Endodermal cell (in vitro differentiated cells): ENCODE results near the gene BCL7B. TPM values are rescaled to one million over a fixed set of nuclear protein-coding genes. Genes with fewer than 3 reads are reported as not detected.

Experiments used
- DNase-seq: peaks from one replicate; pipeline ENCODE4 v3.0.0-alpha.2; 2017
- H3K27ac ChIP-seq: 2 replicates; pipeline ENCODE4 v1.5.1; 2013; ENCODE audit warnings: mild to moderate bottlenecking, low read depth, low read length, moderate library complexity
- H3K27me3 ChIP-seq: 2 replicates; pipeline ENCODE4 v1.6.1; 2013; ENCODE audit warnings: mild to moderate bottlenecking, low read length, moderate library complexity; ENCODE audit not compliant: insufficient read depth, control insufficient read depth, poor library complexity, severe bottlenecking
- H3K36me3 ChIP-seq: 2 replicates; pipeline ENCODE4 v1.7.0; 2013; ENCODE audit warnings: mild to moderate bottlenecking, low read length, moderate library complexity; ENCODE audit not compliant: control insufficient read depth, insufficient read depth
- H3K4me1 ChIP-seq: one replicate; pipeline ENCODE4 v1.7.0; 2013; ENCODE audit warnings: low read length; ENCODE audit not compliant: control insufficient read depth, insufficient read depth
- H3K4me3 ChIP-seq: 2 replicates; pipeline ENCODE4 v1.5.1; 2013; ENCODE audit warnings: mild to moderate bottlenecking, low read length, moderate library complexity
- H3K9ac ChIP-seq: 2 replicates; pipeline ENCODE4 v1.6.1; 2013; ENCODE audit warnings: mild to moderate bottlenecking, low read length, moderate library complexity; ENCODE audit not compliant: poor library complexity, severe bottlenecking; ENCODE audit errors: extremely low read depth
- H3K9me3 ChIP-seq: 2 replicates; pipeline ENCODE4 v1.6.1; 2013; ENCODE audit warnings: mild to moderate bottlenecking, low read length, moderate library complexity; ENCODE audit not compliant: control insufficient read depth
- H3K27ac Mint-ChIP-seq: 2 replicates; pipeline ENCODE4 v1.8.0; 2020; ENCODE audit warnings: mixed read lengths
- H3K27me3 Mint-ChIP-seq: 2 replicates; pipeline ENCODE4 v1.8.0; 2021; ENCODE audit warnings: mild to moderate bottlenecking, mixed read lengths; ENCODE audit not compliant: insufficient read depth
- H3K36me3 Mint-ChIP-seq: 2 replicates; pipeline ENCODE4 v1.8.0; 2020; ENCODE audit warnings: low read depth, mixed read lengths
- H3K4me1 Mint-ChIP-seq: 2 replicates; pipeline ENCODE4 v1.8.0; 2020; ENCODE audit warnings: mixed read lengths
- H3K4me3 Mint-ChIP-seq: 2 replicates; pipeline ENCODE4 v1.8.0; 2020; ENCODE audit warnings: mild to moderate bottlenecking, moderate library complexity, mixed read lengths
- H3K9me3 Mint-ChIP-seq: 2 replicates; pipeline ENCODE4 v1.8.0; 2020; ENCODE audit warnings: mild to moderate bottlenecking, mixed read lengths
- CTCF ChIP-seq: fragments of 200-600 bp; sonication (generic); conservative IDR thresholded peaks from 2 replicates; pipeline ENCODE4 v1.5.0; 2021; ENCODE audit warnings: antibody characterized with exemption, mild to moderate bottlenecking
- WGBS, 2 experiments: methylation state at CpG; one replicate each; pipeline versions ENCODE4 v1.1.5 to v1.1.7; 2013; ENCODE audit warnings: missing lambda C conversion rate in 2 of 2, mixed read lengths in 1 of 2; ENCODE audit not compliant: insufficient coverage in 1 of 2, insufficient read length in 1 of 2; 5-methylcytosine and 5-hydroxymethylcytosine counted together
- total RNA-seq, 2 donors: library from RNA; stranded (reverse); fragmentation: NEBNext Ultra II Directional in 1 of 2; extraction: Animal tissue kit (Norgen Biotek cat#: 25700) in 1 of 2; gene quantifications; 2 replicates in 1 of 2; 3 replicates in 1 of 2; pipeline ENCODE4 v1.2.1, GENCODE V29; 2021

Gene BCL7B
- total RNA-seq, 2 donors from 2014 or later, result 31.0 to 37.7 TPM

GRCh38 chr7:73593207-73594045 is 35.9 kb upstream of the BCL7B start:
- Histone ChIP-seq H3K9me3 (no peaks in the 10 kb centered on the region), H3K27me3 (no peaks in the 10 kb centered on the region), H3K4me3 (no peak overlapping the region), H3K27ac (no peak overlapping the region), H3K4me1 (no peaks in the 10 kb centered on the region), H3K36me3 (no peaks in the 10 kb centered on the region), H3K9ac (no peak overlapping the region)
- no peaks in the 10 kb centered on the region for H3K9me3 Mint-ChIP-seq
- DNase-seq, result no peak
- H3K27ac Mint-ChIP-seq, result no peak overlapping the region
- peaks cover 21% of the 10 kb centered on the region for H3K27me3 Mint-ChIP-seq
- no peak overlapping the region for H3K4me3 Mint-ChIP-seq
- H3K4me1 Mint-ChIP-seq, result no peaks in the 10 kb centered on the region
- WGBS, 2 experiments, result 84 to 88% methylated on average over 7 to 14 of the region's 14 CpGs
- no peak for TF ChIP-seq CTCF
- H3K36me3 Mint-ChIP-seq, result peaks cover 2% of the 10 kb centered on the region

GRCh38 chr7:73586911-73587310 is 29.4 kb upstream of the BCL7B start:
- Histone ChIP-seq H3K36me3 (no peaks in the 10 kb centered on the region), H3K27me3 (peaks cover 3% of the 10 kb centered on the region), H3K27ac (no peak overlapping the region), H3K4me3 (no peak overlapping the region), H3K9ac (no peak overlapping the region), H3K4me1 (no peaks in the 10 kb centered on the region), H3K9me3 (no peaks in the 10 kb centered on the region)
- no peak for TF ChIP-seq CTCF
- Mint-ChIP-seq H3K9me3 (no peaks in the 10 kb centered on the region), H3K4me3 (no peak overlapping the region), H3K36me3 (no peaks in the 10 kb centered on the region), H3K27me3 (peaks cover 55% of the 10 kb centered on the region), H3K27ac (no peak overlapping the region), H3K4me1 (no peaks in the 10 kb centered on the region)
- DNase-seq, result no peak
- 92 to 95% methylated on average over 8 to 12 of the region's 12 CpGs for WGBS, 2 experiments

GRCh38 chr7:73585196-73585595 is 27.7 kb upstream of the BCL7B start:
- no peaks in the 10 kb centered on the region for H3K9me3 ChIP-seq
- Mint-ChIP-seq H3K9me3 (no peaks in the 10 kb centered on the region), H3K27ac (no peak overlapping the region), H3K36me3 (no peaks in the 10 kb centered on the region), H3K4me1 (no peaks in the 10 kb centered on the region), H3K4me3 (no peak overlapping the region), H3K27me3 (peaks cover 64% of the 10 kb centered on the region)
- H3K9ac ChIP-seq, result no peak overlapping the region
- no peak for TF ChIP-seq CTCF
- H3K4me3 ChIP-seq, result no peak overlapping the region
- WGBS, 2 experiments, result 77% methylated on average over 2 of the region's 2 CpGs; no CpG with 5 or more reads in 1 of the 2 experiments
- no peaks in the 10 kb centered on the region for H3K4me1 ChIP-seq
- no peaks in the 10 kb centered on the region for H3K36me3 ChIP-seq
- no peak for DNase-seq
- H3K27ac ChIP-seq, result no peak overlapping the region
- peaks cover 9% of the 10 kb centered on the region for H3K27me3 ChIP-seq
